GM21390 (cell line): ENCODE data around the gene UGT2B7.

ENCODE experiments used
- ATAC-seq: cut with Tn5 transposase; IDR thresholded peaks from one replicate; pipeline ENCODE4 v1.9.1; 2021; ENCODE audit not compliant: unreplicated experiment

Gene UGT2B7

DNA sequence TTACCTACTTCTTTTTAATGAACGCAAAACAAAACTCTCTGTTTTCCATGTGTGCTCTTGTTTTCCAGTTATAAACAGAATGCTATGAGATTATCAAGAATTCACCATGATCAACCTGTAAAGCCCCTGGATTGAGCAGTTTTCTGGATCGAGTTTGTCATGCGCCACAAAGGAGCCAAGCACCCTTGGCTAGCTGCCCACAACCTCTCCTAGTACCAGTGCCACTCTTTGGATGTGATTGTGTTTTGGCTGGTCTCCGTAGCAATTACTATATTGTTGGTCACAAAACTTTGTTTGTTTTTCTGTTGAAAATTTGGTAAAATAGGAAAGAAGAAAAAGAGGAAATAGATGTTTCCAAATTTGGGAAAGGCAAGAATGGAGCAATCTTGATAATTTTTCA, 51.1 kb downstream of the UGT2B7 start:
- no peak for ATAC-seq

DNA sequence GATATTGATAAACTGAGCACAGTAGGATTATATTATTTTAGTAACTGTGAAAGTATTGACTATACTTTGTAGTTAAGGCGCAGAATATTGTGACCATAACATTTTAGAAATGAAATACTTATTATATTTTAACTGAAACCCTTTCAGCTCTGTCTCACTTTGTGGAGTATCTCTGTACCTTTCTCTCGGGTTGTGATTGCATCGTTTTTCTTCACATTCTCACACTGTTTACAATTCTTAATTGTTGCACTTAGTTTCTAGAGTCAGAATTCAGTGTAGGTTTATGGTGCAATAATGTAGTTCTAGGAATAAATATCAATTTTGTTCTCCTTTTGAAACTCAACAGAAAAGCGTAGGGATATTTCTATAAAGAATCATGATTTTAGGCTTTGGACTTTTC, 57.7 kb downstream of the UGT2B7 start:
- ATAC-seq: no peak

GRCh38 chr4:69156913-69157312, 60.6 kb downstream of the UGT2B7 start:
- peak; percentile 54 for ATAC-seq
